Measurements from ENCODE around the gene GATAD1. TPM values are rescaled to one million over a fixed set of nuclear protein-coding genes. Genes with fewer than 3 reads are reported as not detected.
"Not testable (repeated sequence)": the region's sequence is repeated elsewhere in the genome, so short reads cannot be mapped to it uniquely, and the experiment has no call there.

Gene GATAD1, protein sequence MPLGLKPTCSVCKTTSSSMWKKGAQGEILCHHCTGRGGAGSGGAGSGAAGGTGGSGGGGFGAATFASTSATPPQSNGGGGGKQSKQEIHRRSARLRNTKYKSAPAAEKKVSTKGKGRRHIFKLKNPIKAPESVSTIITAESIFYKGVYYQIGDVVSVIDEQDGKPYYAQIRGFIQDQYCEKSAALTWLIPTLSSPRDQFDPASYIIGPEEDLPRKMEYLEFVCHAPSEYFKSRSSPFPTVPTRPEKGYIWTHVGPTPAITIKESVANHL
- 10 to 100 TPM; 35.1 to 72.6 (median 42.5) TPM for polyA plus RNA-seq (ENCODE audit: insufficient read length in 3 of 3)
- long read RNA-seq, donor 1, partial matches to known transcripts = 0 of 6 reads
- long read RNA-seq, donor 1, other reads (novel, unspliced or antisense) = 0 of 6 reads
- long read RNA-seq, donor 2, transcript GATAD1-201 (5 exons, 3,962 nt) = major isoform, 10 of 13 reads
- long read RNA-seq, donor 2, partial matches to known transcripts = 0 of 13 reads
- long read RNA-seq, donor 2, other reads (novel, unspliced or antisense) = 0 of 13 reads
- long read RNA-seq, donor 3, transcript GATAD1-201 (5 exons, 3,962 nt) = major isoform, 15 of 16 reads
- long read RNA-seq, donor 3, partial matches to known transcripts = 0 of 16 reads
- long read RNA-seq, donor 3, other reads (novel, unspliced or antisense) = 0 of 16 reads
- long read RNA-seq, donor 4, partial matches to known transcripts = 0 of 10 reads
- long read RNA-seq, donor 4, other reads (novel, unspliced or antisense) = 0 of 10 reads
- long read RNA-seq, donor 5 = 0 reads
- long read RNA-seq, donor 6, transcript GATAD1-201 (5 exons, 3,962 nt) = major isoform, 13 of 20 reads
- long read RNA-seq, donor 6, transcript GATAD1-203 (3 exons, 2,017 nt) = minor isoform, 5 of 20 reads
- long read RNA-seq, donor 6, partial matches to known transcripts = 0 of 20 reads
- long read RNA-seq, donor 6, other reads (novel, unspliced or antisense) = 0 of 20 reads
- long read RNA-seq, donor 7, transcript GATAD1-201 (5 exons, 3,962 nt) = major isoform, 6 of 10 reads
- long read RNA-seq, donor 7, partial matches to known transcripts = 0 of 10 reads
- long read RNA-seq, donor 7, other reads (novel, unspliced or antisense) = 0 of 10 reads
- long read RNA-seq, donor 8 = 0 reads
- long read RNA-seq, donor 9, transcript GATAD1-201 (5 exons, 3,962 nt) = major isoform, 6 of 7 reads
- long read RNA-seq, donor 9, partial matches to known transcripts = 0 of 7 reads
- long read RNA-seq, donor 9, other reads (novel, unspliced or antisense) = 0 of 7 reads
- long read RNA-seq, donor 10, partial matches to known transcripts = 14 of 20 reads
- long read RNA-seq, donor 10, other reads (novel, unspliced or antisense) = 0 of 20 reads
- long read RNA-seq, donor 11, transcript GATAD1-201 (5 exons, 3,962 nt) = major isoform, 8 of 10 reads
- long read RNA-seq, donor 11, partial matches to known transcripts = 0 of 10 reads
- long read RNA-seq, donor 11, other reads (novel, unspliced or antisense) = 0 of 10 reads
- long read RNA-seq, donor 12, partial matches to known transcripts = 0 of 9 reads
- long read RNA-seq, donor 12, other reads (novel, unspliced or antisense) = 0 of 9 reads
- long read RNA-seq, donor 13 = 0 reads
- long read RNA-seq, donor 14, transcript GATAD1-201 (5 exons, 3,962 nt) = major isoform, 6 of 7 reads
- long read RNA-seq, donor 14, partial matches to known transcripts = 0 of 7 reads
- long read RNA-seq, donor 14, other reads (novel, unspliced or antisense) = 0 of 7 reads
- long read RNA-seq, donor 15, partial matches to known transcripts = 14 of 18 reads
- long read RNA-seq, donor 15, other reads (novel, unspliced or antisense) = 0 of 18 reads
- long read RNA-seq, donor 16, transcript GATAD1-204 (2 exons, 448 nt) = minor isoform, 5 of 114 reads
- long read RNA-seq, donor 16, transcript GATAD1-201 (5 exons, 3,962 nt) = major isoform, 20 of 114 reads
- long read RNA-seq, donor 16, transcript GATAD1-203 (3 exons, 2,017 nt) = minor isoform, 11 of 114 reads
- long read RNA-seq, donor 16, transcript GATAD1-202 (2 exons, 797 nt) = minor isoform, 7 of 114 reads
- long read RNA-seq, donor 16, partial matches to known transcripts = 61 of 114 reads
- long read RNA-seq, donor 16, other reads (novel, unspliced or antisense) = 10 of 114 reads

DNA sequence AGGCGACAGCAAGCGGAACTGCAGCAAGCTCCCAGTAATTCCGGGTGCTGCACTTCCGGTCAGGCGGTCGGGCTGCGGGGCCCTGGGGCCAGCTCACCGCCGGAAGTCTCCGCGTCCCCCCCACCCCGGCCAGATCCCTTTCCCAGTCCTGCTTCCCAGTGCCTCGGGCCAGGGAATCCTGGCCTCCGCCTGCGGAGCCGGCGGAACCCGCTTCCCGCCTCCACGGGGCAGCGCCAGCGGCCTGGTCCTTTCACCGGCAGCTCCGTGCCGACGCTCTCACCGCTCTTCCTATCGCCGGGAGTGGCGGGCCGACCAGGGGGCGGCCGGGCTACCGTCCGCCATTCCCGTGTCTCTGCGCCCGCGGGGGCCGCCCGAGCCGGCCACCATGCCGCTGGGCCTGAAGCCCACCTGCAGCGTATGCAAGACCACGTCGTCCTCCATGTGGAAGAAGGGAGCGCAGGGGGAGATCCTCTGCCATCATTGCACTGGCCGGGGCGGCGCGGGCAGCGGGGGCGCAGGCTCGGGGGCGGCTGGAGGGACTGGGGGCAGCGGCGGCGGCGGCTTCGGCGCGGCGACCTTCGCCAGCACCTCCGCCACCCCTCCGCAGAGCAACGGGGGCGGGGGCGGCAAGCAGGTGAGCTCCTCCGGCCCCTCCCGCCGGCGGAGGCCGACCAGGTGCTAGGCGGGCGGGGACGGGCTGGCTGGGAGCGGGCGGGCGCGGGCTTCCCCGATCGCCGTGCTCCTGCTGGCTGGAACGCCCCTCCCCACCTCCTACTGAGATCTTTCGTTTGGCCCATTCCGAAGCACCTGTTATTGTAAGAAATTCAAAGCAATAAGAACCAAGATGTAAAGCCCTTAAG lies at the start of gene GATAD1:
Gene GATAD1, plus strand, starts transcription at position 138 of the 860 bp plus-strand sequence. Its CDS starts 248 bp downstream, at position 386.
- peak; percentile 80 to 92 (median 87) for DNase-seq (ENCODE audit: extremely low read depth in 1 of 11, low read depth in 9 of 11, low spot score in 4 of 11)

DNA sequence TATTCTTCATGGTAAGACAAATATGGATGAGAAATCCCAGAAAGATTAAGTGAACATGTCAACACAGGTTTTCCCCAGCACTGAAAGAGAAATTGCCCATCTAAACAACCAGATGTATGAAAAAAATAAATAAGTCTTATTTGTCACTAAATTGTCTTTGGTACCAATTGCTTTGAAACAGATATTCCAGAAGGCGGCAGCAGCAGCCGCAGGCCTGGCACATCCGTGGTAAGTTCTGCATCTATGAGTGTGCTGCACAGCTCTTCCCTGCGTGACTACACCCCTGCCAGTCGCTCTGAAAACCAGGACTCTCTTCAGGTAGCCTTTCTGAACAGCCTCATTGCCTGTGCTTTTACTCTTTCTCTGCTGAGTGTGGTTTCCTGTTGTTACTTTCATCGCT lies 49.7 kb upstream of the GATAD1 start:
- no peak for DNase-seq (ENCODE audit: extremely low read depth in 1 of 11, low read depth in 9 of 11, low spot score in 4 of 11)

DNA sequence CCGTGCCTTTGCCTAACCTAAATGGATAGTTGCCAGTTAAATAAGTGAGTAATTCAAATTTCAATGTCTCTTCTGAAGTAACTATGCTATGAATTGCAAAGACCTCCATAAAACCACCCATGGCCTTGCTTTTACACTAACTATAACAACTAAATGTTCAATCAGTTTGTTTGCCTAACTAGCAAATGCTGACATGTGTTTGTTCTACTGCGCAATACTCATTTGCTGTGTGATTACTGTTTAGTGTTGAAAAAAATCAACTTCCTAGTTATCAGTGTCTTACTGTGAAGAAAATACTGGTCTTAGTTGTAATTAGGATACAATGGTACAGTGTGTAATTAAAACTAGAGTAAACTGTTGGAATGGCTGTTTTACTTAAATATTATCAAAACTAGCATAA lies 47.3 kb upstream of the GATAD1 start:
- DNase-seq (ENCODE audit: extremely low read depth in 1 of 11, low read depth in 9 of 11, low spot score in 4 of 11) = no peak

DNA sequence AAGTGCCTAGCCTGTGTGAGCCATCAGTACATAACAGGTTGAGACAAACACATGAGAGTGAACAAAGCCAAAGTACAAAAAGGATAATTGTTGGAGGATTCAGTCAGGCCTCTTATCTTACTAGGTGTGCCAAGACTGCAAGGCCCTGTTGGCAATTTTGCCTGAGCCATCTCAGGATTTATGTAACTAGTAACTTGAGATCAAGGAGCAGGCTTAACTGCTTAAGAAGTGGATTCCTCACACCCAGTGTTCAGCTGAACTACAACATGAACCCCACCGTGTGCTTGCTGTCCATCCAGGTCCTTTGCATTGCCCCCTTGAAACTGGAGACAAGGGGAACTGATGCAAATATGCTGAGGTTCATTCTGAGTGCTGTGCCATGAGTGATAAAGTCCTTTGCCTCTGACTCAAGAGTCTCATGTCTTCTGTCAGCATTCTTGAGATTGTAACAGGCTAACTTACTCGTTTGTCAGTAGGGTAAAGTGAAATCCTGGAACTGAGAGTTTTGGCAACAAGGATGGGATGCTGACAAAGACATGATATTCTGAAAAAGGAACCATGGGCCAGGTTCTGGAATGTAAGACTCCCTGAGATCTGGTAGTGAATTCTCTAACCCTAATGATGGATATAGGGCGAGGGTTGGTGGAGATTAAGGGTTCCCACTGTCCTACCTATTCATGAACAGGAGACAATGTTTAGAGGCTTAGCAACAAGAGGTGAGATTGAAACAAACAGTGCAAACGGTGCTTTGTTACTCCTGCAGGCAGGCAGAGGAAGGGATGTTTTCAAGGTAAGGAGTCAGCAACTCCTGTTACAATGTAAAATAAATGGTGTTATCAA lies 44.1 kb upstream of the GATAD1 start:
- peak in 1 of 11 donors; percentile 3 for DNase-seq (ENCODE audit: extremely low read depth in 1 of 11, low read depth in 9 of 11, low spot score in 4 of 11)

DNA sequence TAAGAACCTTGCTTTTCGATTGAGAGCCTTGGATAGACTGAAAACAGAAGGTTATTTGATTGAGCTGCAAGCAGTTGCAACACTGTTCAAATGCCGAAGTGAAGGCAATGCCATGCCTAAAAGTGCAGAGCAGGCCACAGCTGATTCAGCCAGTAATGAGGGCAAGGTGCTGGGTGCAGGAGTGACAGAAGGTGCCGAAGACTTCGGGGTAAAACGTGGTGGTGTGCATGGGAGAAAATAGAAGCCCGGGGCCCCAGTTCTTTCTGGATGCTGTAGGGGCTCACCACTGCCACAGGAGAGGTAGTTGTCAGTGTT lies 43.6 kb upstream of the GATAD1 start:
- DNase-seq (ENCODE audit: extremely low read depth in 1 of 11, low read depth in 9 of 11, low spot score in 4 of 11) = no peak

DNA sequence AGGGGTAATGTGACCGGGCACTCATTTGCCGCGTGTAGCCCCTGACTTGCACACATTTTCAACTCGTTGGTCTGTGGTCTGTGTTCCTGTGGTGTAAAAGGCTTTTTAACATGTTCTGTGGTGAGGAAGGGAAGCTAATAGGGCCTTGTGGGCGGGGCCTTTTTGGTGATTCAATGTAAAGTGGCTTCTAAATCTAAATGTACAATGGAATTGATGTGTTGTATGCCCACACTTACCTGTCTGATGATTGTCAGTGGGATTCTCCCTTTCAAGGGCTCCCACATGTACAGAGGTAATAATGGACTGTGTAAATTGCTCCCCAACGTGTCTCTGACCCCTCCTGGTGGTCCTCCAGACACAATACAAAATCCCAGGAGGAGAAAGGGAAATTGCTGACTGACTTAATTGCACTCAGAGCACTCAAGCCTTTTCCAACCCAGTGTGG lies 43.1 kb upstream of the GATAD1 start:
- no peak for DNase-seq (ENCODE audit: extremely low read depth in 1 of 11, low read depth in 9 of 11, low spot score in 4 of 11)

DNA sequence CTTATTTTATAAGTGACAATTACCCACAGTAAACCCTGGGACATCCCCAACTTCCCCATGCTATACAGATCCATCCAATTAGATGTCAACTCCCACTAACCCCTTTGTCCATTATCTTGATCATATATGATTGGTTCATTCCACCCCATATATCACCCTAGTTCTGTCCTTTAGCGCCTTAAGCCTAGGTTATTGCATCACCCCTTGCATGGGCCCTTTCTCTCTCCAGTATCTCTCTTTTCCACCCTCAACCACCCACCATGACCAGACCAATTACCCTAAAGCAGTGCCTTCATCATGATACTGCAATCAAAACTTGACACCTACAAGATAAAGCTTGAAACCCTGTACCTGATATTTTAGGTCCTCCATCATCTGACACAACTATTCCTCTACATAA lies 37.9 kb upstream of the GATAD1 start:
- no peak for DNase-seq (ENCODE audit: extremely low read depth in 1 of 11, low read depth in 9 of 11, low spot score in 4 of 11)

DNA sequence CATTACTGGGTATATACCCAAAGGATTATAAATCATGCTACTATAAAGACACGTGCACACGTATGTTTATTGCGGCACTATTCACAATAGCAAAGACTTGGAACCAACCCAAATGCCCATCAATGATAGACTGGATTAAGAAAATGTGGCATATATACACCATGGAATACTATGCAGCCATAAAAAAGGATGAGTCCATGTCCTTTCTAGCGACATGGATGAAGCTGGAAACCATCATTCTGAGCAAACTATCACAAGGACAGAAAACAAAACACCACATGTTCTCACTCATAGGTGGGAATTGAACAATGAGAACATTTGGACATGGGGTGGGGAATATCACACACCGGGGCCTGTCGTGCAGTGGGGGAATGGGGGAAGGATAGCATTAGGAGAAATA lies 37.1 kb upstream of the GATAD1 start:
- DNase-seq (ENCODE audit: extremely low read depth in 1 of 11, low read depth in 9 of 11, low spot score in 4 of 11) = not testable (repeated sequence)

DNA sequence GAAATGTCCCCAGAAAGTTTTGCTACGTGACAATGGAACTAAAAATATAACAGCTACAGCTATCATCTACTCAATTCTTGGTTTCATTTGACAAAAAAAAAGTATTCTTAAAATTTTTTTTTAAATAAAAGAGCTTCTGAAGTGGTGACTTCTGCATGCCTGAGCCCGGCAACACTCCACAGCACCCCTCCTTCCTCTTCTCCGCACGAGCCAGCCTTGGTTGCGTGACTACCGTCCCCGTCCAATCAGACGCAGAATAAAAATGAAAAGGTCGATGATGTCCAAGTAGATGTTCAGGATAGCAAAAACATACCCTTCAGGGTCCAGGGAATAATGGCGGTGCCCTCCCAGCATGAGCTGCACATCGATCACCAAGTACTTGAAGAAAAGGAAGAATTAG lies 34.5 kb upstream of the GATAD1 start:
- no peak for DNase-seq (ENCODE audit: extremely low read depth in 1 of 11, low read depth in 9 of 11, low spot score in 4 of 11)

DNA sequence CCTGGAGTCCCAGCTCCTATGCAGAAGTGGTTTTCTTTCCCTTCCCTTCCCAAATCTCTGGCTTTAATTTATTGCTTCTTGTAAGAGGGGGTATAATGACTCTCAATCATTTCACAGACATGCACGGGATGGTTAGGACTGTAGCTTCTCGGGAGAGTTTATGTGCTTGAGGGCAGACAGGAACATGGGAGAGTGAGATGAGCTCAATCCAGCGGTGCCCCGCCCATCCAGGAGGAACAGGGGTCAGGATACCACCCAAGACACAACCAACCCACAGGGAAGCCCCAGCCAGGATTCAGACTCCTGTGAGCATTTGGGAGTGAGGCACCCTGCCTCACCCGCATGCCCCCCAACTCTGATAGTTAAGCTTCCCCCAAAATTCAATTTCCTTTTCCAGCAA lies 33.7 kb upstream of the GATAD1 start:
- no peak for DNase-seq (ENCODE audit: extremely low read depth in 1 of 11, low read depth in 9 of 11, low spot score in 4 of 11)

DNA sequence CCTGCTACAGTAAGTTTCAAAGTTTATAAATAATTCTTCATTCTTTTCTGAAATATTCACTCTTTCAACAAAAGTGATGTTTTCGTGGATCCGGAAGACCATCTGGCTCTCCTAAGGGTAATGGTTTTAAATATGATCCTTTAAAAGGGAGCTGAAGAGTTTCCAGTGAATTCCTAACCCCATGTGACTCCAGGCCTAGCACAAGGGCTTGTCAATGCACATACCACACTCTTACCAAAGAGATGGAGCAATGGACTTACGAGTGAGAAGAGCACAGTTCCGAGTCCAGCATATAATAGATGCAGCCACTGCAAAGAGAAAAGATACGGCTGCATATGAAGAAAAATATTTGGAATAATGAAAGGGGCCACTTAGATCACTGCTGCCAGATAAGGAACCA lies 32.1 kb upstream of the GATAD1 start:
- no peak for DNase-seq (ENCODE audit: extremely low read depth in 1 of 11, low read depth in 9 of 11, low spot score in 4 of 11)

DNA sequence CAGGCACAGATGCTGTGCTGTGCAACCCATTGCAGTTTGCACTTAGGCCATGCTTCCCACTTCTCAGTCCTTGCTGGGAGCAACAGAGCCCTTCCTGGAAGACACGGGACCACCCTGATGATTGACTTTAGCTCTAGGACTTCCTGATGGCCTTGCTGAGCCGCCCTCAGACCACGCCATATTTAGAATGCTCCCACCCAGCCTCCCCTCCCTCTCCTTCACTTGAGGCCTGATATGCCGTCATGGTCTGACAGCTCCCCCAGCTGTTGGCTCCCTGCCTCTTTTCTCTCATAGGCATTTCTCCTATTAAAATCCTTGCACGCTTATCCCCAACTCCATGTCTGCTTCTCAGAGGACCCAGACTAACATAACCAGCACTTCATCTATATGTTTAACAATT lies 29.4 kb upstream of the GATAD1 start:
- no peak for DNase-seq (ENCODE audit: extremely low read depth in 1 of 11, low read depth in 9 of 11, low spot score in 4 of 11)

DNA sequence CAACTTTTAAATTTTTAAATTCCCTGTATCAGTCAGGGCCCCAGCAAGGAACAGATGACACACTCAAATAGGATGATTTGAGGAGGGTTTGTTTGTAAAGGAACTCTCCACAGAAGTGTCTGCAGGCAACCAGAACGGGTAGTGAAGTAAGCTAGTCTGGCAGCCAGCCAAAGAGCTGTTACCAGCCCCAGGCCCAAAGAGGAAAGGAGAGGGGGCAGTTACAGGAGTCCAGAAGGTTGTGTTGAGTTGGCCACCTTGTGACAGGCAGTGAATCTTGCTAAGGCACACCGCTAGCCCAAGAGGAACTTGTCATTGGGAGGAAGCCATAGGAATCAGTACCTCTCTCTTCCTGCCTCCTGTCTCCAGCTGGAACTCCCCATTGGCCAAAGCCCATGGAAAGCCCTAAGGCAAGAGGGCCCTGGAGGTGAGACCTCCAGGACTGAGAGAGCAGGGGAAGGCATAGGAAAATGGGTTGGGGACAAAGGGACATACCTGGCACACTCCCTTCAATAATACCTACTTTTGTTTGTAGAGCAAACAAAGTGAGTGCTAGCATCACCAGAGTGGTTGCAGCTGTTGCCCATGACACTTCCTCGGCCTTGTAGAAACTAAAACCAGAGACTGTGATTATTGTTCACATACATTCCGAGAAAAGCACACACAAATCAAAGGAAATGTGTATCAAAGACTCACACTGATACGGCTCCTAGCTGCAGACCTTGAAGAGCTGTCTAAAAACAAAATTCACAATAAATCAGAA lies 25.4 kb upstream of the GATAD1 start:
- peak; percentile 20 to 51 (median 28) for DNase-seq (ENCODE audit: extremely low read depth in 1 of 11, low read depth in 9 of 11, low spot score in 4 of 11)

DNA sequence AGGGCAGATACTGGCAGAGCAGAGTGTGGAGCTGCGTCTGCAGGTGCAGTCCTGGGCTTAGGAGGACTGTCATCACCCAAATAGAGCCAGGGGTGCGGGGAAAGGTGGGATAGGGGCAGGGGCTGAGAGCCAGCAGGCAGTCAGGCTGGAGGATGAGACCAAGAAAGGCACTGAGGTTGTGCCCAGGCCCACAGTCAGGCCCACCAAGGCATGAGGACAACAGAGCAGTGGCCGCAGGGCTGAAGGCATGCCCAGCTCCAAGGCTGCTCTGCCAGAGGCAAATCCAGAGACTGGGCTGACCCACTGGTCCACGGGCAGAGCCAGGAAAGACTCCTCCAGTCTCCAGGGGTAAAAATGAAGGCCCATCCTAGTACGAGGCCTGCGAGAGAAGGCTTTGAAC lies 24.4 kb upstream of the GATAD1 start:
- no peak for DNase-seq (ENCODE audit: extremely low read depth in 1 of 11, low read depth in 9 of 11, low spot score in 4 of 11)

DNA sequence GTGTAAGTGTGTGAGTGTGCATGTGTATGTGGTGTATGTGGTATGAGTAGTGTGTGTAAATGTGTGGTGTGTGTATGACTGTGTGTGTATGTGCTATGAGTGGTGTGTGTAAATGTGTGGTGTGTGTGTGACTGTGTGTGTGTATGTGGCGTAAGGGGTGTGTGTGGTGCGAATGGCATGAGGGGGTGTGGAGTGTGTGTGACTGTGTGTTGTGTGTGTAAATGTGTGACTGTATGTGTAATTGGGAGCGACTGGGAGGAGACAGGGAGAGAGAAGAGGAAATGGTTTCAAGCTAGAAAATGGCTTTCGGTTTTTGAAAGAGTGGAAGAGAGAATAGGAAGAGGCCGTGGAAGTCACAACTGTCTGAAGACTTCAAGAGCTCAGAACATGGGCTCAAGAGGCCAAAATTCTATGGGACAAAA lies 23.6 kb upstream of the GATAD1 start:
- no peak for DNase-seq (ENCODE audit: extremely low read depth in 1 of 11, low read depth in 9 of 11, low spot score in 4 of 11)
